ENCODE measurements around the gene AHNAK2.
"Not testable (repeated sequence)": the region's sequence is repeated elsewhere in the genome, so short reads cannot be mapped to it uniquely, and the experiment has no call there.

The AHNAK2 gene

GRCh38 chr14:104950701-104951100 is 27.5 kb downstream of the AHNAK2 start:
- DNase-seq, result not testable (repeated sequence)

GRCh38 chr14:104950021-104950420 is 28.2 kb downstream of the AHNAK2 start:
- DNase-seq, result no peak

GRCh38 chr14:104949406-104949955 is 28.7 kb downstream of the AHNAK2 start:
- not testable (repeated sequence) for DNase-seq

GRCh38 chr14:104948736-104949031 is 29.5 kb downstream of the AHNAK2 start:
- DNase-seq, result no peak

GRCh38 chr14:104947881-104948735 is 30.1 kb downstream of the AHNAK2 start:
- not testable (repeated sequence) for DNase-seq

GRCh38 chr14:104947201-104947600 is 31.0 kb downstream of the AHNAK2 start:
- DNase-seq, result not testable (repeated sequence)

- not testable (repeated sequence) for DNase-seq
Observed at GRCh38 chr14:104945986-104946965, 31.9 kb downstream of the AHNAK2 start.

- not testable (repeated sequence) for DNase-seq
Observed at GRCh38 chr14:104945266-104945665, 32.9 kb downstream of the AHNAK2 start.

GRCh38 chr14:104944436-104945205 is 33.6 kb downstream of the AHNAK2 start:
- DNase-seq, result not testable (repeated sequence)

- DNase-seq, result not testable (repeated sequence)
Observed at GRCh38 chr14:104944016-104944308, 34.2 kb downstream of the AHNAK2 start.

GRCh38 chr14:104943216-104944015 is 34.8 kb downstream of the AHNAK2 start:
- not testable (repeated sequence) for DNase-seq

GRCh38 chr14:104942586-104942985 is 35.6 kb downstream of the AHNAK2 start:
- no peak for DNase-seq

GRCh38 chr14:104941508-104942365 is 36.4 kb downstream of the AHNAK2 start:
- DNase-seq, result no peak

GRCh38 chr14:104940526-104941150 is 37.5 kb downstream of the AHNAK2 start:
- DNase-seq, result no peak

- DNase-seq, result no peak
Observed at GRCh38 chr14:104939666-104940410, 38.3 kb downstream of the AHNAK2 start.

GRCh38 chr14:104938960-104939359 is 39.2 kb downstream of the AHNAK2 start:
- DNase-seq, result no peak

GRCh38 chr14:104938436-104938835 is 39.7 kb downstream of the AHNAK2 start:
- DNase-seq, result no peak

GRCh38 chr14:104937694-104938365 is 40.3 kb downstream of the AHNAK2 start:
- DNase-seq, result no peak

GRCh38 chr14:104937161-104937560 is 41.0 kb downstream of the AHNAK2 start:
- DNase-seq, result no peak

Measured in activated CD4-positive, alpha-beta T cell treated with anti-CD3 and anti-CD28 coated beads, Interleukin-2, amount 50 U/mL, for 48 hours (primary cell).